PC-3 (cell line): ENCODE data around the gene FAM98C. TPM values are rescaled to one million over a fixed set of nuclear protein-coding genes. Genes with fewer than 3 reads are reported as not detected.

Experiments used
- ATAC-seq: fragments of 200-7000 bp; cut with Tn5 transposase; 2 replicates; pipeline ENCODE4 v1.9.1; 2020; ENCODE audit warnings: mild to moderate bottlenecking, moderate library complexity
- BruUV-seq: library from RNA; stranded (reverse); fragments of 400-500 nt; replicated peaks from 2 replicates; lab custom pipeline; 2021; lab: Mats Ljungman, UMichigan
- CTCF ChIA-PET: fragments of 300-600 bp; sonication (Branson Sonifier 250); formaldehyde crosslinking; loops from one replicate; lab custom pipeline; 2022; ENCODE audit warnings: antibody characterized with exemption; lab: Charles Lee
- POLR2A ChIA-PET: fragments of 300-600 bp; sonication (Branson Sonifier 250); formaldehyde crosslinking; loops from one replicate; lab custom pipeline; 2022; ENCODE audit warnings: antibody characterized with exemption; ENCODE audit not compliant: unreplicated experiment; lab: Charles Lee
- DNase-seq: peaks from one replicate; pipeline ENCODE4 v3.0.0-alpha.2; 2015
- H2AFZ ChIP-seq: fragments of 300-600 bp; sonication (generic); 2 replicates; pipeline ENCODE4 v1.6.0; 2016; ENCODE audit warnings: antibody characterized with exemption, low read length
- H3F3A ChIP-seq: fragments of 300-600 bp; sonication (generic); one replicate; pipeline ENCODE4 v1.6.0; 2017; ENCODE audit warnings: antibody characterized with exemption, low read length, control low read depth, mild to moderate bottlenecking; ENCODE audit not compliant: unreplicated experiment
- H3K27ac ChIP-seq: fragments of 300-600 bp; sonication (generic); 2 replicates; pipeline ENCODE4 v1.5.1; 2016; ENCODE audit warnings: mild to moderate bottlenecking, low read length
- H3K27me3 ChIP-seq: fragments of 300-600 bp; sonication (generic); 2 replicates; pipeline ENCODE4 v1.6.1; 2016; ENCODE audit warnings: low read length, mixed read lengths
- H3K36me3 ChIP-seq: fragments of 300-600 bp; sonication (generic); 2 replicates; pipeline ENCODE4 v1.6.1; 2016; ENCODE audit warnings: low read depth, mixed run types, low read length, mixed read lengths
- H3K4me1 ChIP-seq: fragments of 300-600 bp; sonication (generic); 2 replicates; pipeline ENCODE4 v1.5.1; 2016; ENCODE audit warnings: low read length; ENCODE audit not compliant: insufficient read depth
- H3K4me2 ChIP-seq: fragments of 300-600 bp; sonication (generic); 2 replicates; pipeline ENCODE4 v1.6.0; 2016; ENCODE audit warnings: low read length
- H3K4me3 ChIP-seq: fragments of 300-600 bp; sonication (generic); 2 replicates; pipeline ENCODE4 v1.5.1; 2016; ENCODE audit warnings: mild to moderate bottlenecking, low read length, mixed read lengths
- H3K79me2 ChIP-seq: fragments of 300-600 bp; sonication (generic); 2 replicates; pipeline ENCODE4 v1.6.1; 2017; ENCODE audit warnings: low read length, mixed read lengths
- H3K9ac ChIP-seq: fragments of 300-600 bp; sonication (generic); 2 replicates; pipeline ENCODE4 v1.6.0; 2016; ENCODE audit warnings: mild to moderate bottlenecking, low read length
- H3K9me2 ChIP-seq: fragments of 300-600 bp; sonication (generic); replicated peaks from 2 replicates; pipeline ENCODE4 v1.6.1; 2016; ENCODE audit warnings: mixed run types, low read length, mixed read lengths
- H3K9me3 ChIP-seq: fragments of 300-600 bp; sonication (generic); 2 replicates; pipeline ENCODE4 v1.6.1; 2016; ENCODE audit warnings: low read length, mixed read lengths
- H4K20me1 ChIP-seq: fragments of 300-600 bp; sonication (generic); 2 replicates; pipeline ENCODE4 v1.6.1; 2016; ENCODE audit warnings: low read length, mixed read lengths
- CTCF ChIP-seq: fragments of 300-600 bp; sonication (generic); conservative IDR thresholded peaks from 2 replicates; pipeline ENCODE4 v1.5.1; 2017; ENCODE audit warnings: antibody characterized with exemption, low read depth, mild to moderate bottlenecking, low read length
- EZH2 ChIP-seq: fragments of 300-600 bp; sonication (generic); IDR thresholded peaks from one replicate; pipeline ENCODE4 v1.6.1; 2017; ENCODE audit warnings: antibody characterized with exemption, mild to moderate bottlenecking, low read length; ENCODE audit not compliant: unreplicated experiment
- EZH2phosphoT487 ChIP-seq: fragments of 300-600 bp; sonication (generic); IDR thresholded peaks from 2 replicates; pipeline ENCODE4 v1.6.1; 2018; ENCODE audit warnings: mild to moderate bottlenecking, antibody characterized with exemption, low read length, borderline replicate concordance
- intact Hi-C: fragments of 100-400 bp; cut with micrococcal nuclease; formaldehyde crosslinking; loops from 2 replicates; pipeline ENCODE4 v1.9.0; 2023
- total RNA-seq: library from RNA; depleted of rRNA; stranded (reverse); fragments of >200 nt; gene quantifications from 2 replicates; pipeline ENCODE4 v1.2.3, GENCODE V29; 2014

The FAM98C gene
- total RNA-seq, 1 experiment from 2014 or later = 23.5 TPM

- no peak for ATAC-seq
- DNase-seq = no peak
- ChIA-PET CTCF (no interaction called here), POLR2A (no interaction called here)
- Histone ChIP-seq H3K4me1 (peaks cover 6% of the 10 kb centered on the region; the same call in 1 of the 2 replicates), H3K27ac (no peak overlapping the region), H3K27me3 (peaks cover 22% of the 10 kb centered on the region), H3K4me3 (no peak overlapping the region), H3K36me3 (no peaks in the 10 kb centered on the region), H3K9me2 (no peaks in the 10 kb centered on the region), H3K9me3 (no peaks in the 10 kb centered on the region), H3K79me2 (no peaks in the 10 kb centered on the region), H2AFZ (no peak overlapping the region), H4K20me1 (no peaks in the 10 kb centered on the region), H3F3A (no peaks in the 10 kb centered on the region), H3K9ac (no peak overlapping the region), H3K4me2 (no peak overlapping the region)
- intact Hi-C loops = no loop called here
- BruUV-seq = no TSS peak
- TF ChIP-seq EZH2 (no peak), EZH2phosphoT487 (no peak), CTCF (no peak)
Measured at GRCh38 chr19:38358071-38358470, 44.8 kb upstream of the FAM98C start.

GRCh38 chr19:38359242-38360021 lies 43.5 kb upstream of the FAM98C start:
- Histone ChIP-seq H4K20me1 (no peaks in the 10 kb centered on the region), H3K4me1 (peaks cover 6% of the 10 kb centered on the region; the same call in 1 of the 2 replicates), H3K27me3 (peaks cover 22% of the 10 kb centered on the region), H3K79me2 (no peaks in the 10 kb centered on the region), H3K9me2 (no peaks in the 10 kb centered on the region), H3K4me3 (no peak overlapping the region), H3K4me2 (no peak overlapping the region), H3K9ac (no peak overlapping the region), H3K27ac (no peak overlapping the region), H2AFZ (no peak overlapping the region), H3K36me3 (no peaks in the 10 kb centered on the region), H3F3A (no peaks in the 10 kb centered on the region), H3K9me3 (no peaks in the 10 kb centered on the region)
- intact Hi-C loops = no loop called here
- no TSS peak for BruUV-seq
- DNase-seq (no peak), ATAC-seq (no peak)
- ChIA-PET CTCF (no interaction called here), POLR2A (interaction anchor here (0.6 kb wide), 2 partner anchors 40 to 1042 kb away, joined by 3 to 5 read pairs; partner anchors contain the start of gene KCNK6)
- TF ChIP-seq EZH2 (no peak), CTCF (no peak), EZH2phosphoT487 (no peak)

- Histone ChIP-seq H3K9ac (no peak overlapping the region), H3K79me2 (no peaks in the 10 kb centered on the region), H3K9me2 (no peaks in the 10 kb centered on the region), H3K4me2 (no peak overlapping the region), H3K9me3 (no peaks in the 10 kb centered on the region), H3K4me3 (no peak overlapping the region), H3K27me3 (peaks cover 22% of the 10 kb centered on the region), H3K27ac (no peak overlapping the region), H3F3A (no peaks in the 10 kb centered on the region), H2AFZ (no peak overlapping the region), H4K20me1 (no peaks in the 10 kb centered on the region), H3K36me3 (no peaks in the 10 kb centered on the region), H3K4me1 (peaks cover 6% of the 10 kb centered on the region; the same call in 1 of the 2 replicates)
- ATAC-seq = no peak
- TF ChIP-seq CTCF = no peak
- no peak for TF ChIP-seq EZH2
- no peak for TF ChIP-seq EZH2phosphoT487
- ChIA-PET POLR2A (interaction anchor here (0.8 kb wide), 1 partner anchor 14 kb away, joined by 4 read pairs; the partner anchor contains the start of gene PSMD8), CTCF (no interaction called here)
- BruUV-seq = no TSS peak
- intact Hi-C loops = no loop called here
- no peak for DNase-seq
Measured at GRCh38 chr19:38360351-38360750, 42.5 kb upstream of the FAM98C start.
